HG03469 (cell line): Measurements from ENCODE around the gene SLC15A4.
"Not testable (repeated sequence)": the region's sequence is repeated elsewhere in the genome, so short reads cannot be mapped to it uniquely, and the experiment has no call there.

Experiments used
- ATAC-seq: cut with Tn5 transposase; IDR thresholded peaks from one replicate; pipeline ENCODE4 v1.9.1; 2021; ENCODE audit warnings: mild to moderate bottlenecking, moderate library complexity, moderate number of reproducible peaks; ENCODE audit not compliant: unreplicated experiment

The SLC15A4 gene

GRCh38 chr12:128815779-128816642, 7.7 kb downstream of the SLC15A4 start:
- no peak for ATAC-seq

DNA sequence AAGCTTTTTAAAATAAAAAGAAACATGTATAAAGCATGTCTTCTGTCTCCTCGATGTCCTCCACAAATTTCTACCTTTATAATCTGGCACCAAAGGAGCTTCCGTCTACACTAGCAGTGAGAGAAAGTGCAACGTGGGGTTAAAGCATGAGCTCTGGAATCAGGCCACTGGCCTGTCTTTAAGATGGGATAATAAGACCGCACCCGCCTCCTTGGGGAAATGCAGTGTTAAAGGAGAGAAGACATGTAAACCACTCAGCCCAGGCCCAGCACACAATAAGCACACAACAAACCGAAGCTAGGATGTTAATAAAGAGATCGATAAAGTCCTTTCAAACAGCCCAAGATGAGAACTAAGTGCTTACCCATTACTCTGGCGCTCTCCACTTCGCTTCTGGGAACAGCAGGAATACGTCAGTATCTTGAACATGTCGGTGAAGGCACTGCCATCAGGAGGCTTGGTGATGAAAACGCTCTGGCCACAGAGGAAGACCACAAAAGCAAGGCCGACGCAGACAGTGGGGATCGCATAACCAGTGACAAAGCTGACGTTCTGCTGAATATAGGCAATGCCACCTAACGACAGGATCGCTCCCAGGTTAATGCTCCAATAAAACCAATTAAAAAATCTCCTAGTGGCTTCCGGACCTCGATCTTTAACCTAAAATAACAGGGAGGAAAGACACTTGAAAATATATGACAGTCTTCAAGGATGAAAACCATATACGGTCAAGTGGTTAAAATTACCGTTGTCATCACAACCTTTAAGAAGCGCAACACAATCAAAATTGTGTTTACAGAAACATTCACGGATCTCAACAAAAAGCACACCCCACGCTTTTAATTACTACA, 9.1 kb downstream of the SLC15A4 start:
- ATAC-seq = no peak

DNA sequence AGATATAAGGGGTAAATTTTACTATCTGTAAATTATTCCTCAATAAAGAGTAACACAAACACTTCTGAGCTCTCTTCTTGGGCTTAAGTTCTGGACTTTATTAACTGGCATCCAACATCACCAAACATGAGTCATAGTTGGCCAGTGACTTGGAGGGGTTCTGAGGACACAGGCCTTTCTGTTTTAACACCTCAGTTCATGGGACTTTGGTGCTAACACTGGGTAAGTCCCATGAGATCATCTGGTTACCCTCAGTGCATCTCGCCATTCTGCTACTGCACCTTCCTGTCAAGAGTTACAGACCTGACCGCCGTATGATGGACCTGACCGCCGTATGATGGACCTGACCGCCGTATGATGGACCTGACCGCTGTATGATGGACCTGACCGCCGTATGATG, 9.9 kb downstream of the SLC15A4 start:
- ATAC-seq = peak; percentile 25

DNA sequence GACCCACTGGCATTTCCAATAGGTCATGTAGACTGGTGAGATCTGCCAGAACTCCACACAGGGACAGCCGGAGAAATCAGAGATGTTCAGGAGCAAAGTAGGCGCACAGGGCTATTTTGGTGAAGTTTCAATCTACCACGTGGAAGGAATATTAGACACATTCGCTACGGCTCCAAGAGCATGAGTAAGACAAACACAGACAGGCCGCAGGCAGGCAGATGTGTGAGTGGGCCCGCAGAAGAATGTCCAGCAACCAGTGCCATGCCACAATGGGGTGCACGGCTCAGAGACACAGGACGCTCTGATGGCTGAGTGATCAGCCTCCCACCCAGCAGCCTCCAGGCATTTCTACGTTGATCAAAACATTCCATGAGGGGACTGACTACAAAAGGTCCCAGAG, 10.4 kb downstream of the SLC15A4 start:
- ATAC-seq = no peak

- ATAC-seq = no peak
Measured at GRCh38 chr12:128811806-128812205, 12.0 kb downstream of the SLC15A4 start.

GRCh38 chr12:128810182-128811127, 13.3 kb downstream of the SLC15A4 start:
- ATAC-seq = peak; percentile 75

GRCh38 chr12:128808651-128809050, 15.1 kb downstream of the SLC15A4 start:
- no peak for ATAC-seq

DNA sequence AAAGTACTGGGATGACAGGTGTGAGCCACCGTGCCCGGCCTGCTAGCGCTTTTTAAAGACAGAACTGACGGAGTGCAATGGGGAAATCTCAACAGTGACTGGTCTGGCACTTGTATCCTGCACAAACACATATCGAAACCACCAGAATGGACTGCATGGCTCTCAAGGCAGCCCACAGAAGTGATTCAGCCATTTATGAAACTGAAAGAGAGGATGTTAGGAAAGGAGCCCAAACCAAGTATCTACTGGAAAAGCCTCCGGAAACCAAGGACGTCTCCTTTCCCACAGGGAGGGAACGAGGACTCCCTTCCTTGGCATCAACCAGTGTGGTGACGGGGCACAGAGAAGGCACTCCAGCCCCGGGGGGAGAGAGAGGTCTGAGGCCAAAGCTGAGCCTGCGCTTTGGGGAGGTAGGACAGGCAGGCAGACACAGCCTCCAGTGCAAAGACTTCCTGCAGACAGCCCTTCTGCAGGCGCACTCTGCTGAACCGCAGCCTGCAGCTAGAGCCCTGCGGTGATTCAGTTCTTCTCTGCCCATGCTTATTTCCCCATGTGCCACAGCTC, 16.5 kb downstream of the SLC15A4 start:
- ATAC-seq = no peak

DNA sequence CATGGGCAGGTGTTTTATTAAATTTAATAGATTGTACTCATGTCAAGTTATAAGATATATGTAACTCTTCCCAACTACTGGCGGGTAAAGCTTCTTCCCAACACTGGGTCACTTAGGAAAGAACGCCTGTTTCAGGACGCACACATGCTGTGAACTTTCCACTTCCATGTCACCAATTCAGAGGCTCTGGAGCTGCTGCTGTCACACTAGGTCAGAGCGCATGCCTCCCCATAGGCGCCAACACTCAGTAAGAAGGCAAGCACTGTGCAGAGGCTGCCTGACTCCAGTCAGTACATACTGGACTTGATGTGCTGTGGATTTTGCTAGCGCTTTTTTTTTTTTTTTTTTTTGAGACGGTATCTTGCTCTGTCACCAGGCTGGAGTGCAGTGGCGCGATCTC, 17.2 kb downstream of the SLC15A4 start:
- no peak for ATAC-seq

GRCh38 chr12:128805406-128805805, 18.4 kb downstream of the SLC15A4 start:
- ATAC-seq = not testable (repeated sequence)

GRCh38 chr12:128804762-128805161, 19.0 kb downstream of the SLC15A4 start:
- ATAC-seq = no peak

GRCh38 chr12:128803788-128804187, 20.0 kb downstream of the SLC15A4 start:
- no peak for ATAC-seq

GRCh38 chr12:128802756-128803155, 21.0 kb downstream of the SLC15A4 start:
- ATAC-seq = no peak

DNA sequence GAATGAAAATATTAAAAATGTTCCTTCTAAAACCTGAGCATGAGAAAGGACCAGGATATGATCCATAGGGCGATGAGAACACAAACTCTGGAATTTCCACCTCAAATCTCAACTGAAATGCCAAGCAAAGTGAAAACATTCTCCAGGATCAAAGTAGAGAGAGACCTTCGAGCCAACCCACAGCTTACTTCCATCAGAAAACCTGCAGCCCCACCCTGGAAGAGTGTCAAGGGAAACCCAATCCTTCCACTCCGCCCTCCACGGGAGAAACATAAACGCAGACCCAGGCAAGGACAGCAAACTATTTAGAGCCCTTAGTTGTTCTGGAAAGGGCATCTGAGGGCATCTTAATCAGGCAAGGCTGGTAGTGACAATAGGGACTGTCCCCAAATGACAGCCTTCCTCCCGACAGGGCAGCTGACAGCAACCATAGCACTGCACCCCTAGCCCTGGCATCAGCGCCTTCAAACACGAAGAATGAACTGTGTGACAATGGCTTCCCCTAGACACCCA, 21.8 kb downstream of the SLC15A4 start:
- no peak for ATAC-seq

DNA sequence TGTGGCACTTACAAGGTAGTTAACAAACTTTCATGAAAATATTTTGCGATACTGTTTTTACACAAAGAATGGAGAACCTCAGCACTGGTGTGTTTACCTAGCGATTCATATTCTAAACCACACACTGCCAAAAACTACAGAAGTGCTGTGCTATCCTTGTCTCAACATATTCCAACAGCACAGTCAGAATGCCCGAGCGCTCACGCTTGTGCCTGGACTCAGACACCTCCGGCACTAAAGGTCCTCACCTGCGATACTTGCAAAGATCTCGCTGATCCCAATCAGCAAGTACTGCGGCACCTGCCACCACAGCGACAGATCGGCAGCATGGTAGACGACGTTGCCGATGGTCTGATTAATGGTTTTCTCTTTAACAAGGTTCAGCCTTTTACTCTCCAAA, 23.2 kb downstream of the SLC15A4 start:
- ATAC-seq = no peak

GRCh38 chr12:128798571-128799341, 25.0 kb downstream of the SLC15A4 start:
- ATAC-seq = no peak

DNA sequence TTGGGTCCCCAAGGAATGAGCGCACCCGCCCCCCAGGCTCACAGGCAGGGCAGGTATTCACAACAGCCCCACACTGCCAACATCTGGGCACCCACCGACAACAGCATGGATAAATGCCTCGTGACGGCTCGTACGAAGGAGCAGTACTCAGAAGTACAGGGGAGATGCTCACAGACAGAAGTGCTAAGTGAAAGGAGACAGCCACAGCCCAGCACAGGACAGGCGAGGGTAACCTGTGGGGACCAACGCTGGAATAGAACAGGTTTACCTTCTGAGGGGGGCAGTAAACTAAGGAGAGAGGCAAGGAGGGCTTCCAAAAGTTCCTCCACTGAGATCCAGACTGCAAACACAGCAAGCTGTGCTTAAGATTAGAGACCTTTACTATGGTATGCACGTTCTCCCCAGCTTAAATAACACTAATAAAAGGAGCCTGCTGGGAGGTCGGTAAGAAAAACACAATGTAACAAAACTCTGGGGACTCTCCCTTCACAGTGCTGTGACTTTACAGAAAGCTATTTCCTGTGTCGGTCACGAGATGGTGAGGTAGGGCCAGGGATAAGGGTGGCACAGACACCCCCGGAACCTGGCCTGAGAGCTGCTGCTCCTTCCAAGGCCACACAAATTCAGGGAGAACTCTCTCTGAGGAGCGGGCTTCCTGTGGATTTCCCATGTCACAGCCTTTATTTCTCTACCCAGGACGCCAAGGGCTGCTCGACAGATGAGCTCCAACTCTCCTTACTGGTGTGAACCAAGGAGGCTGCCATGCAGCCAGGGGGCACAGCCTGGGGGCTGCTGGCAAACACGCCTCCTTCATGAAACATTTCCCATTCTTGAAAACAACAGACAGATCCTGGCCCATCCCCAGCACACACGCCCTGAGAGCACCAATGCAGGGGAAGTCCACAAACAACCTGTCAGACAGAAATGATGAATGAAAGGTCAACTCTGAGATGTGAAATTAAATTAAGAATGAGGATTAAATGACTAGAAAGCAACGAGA, 26.3 kb downstream of the SLC15A4 start:
- ATAC-seq = peak; percentile 47

GRCh38 chr12:128796439-128797118, 27.2 kb downstream of the SLC15A4 start:
- ATAC-seq = no peak
